ENCODE results near the gene PARD3B.

DNA sequence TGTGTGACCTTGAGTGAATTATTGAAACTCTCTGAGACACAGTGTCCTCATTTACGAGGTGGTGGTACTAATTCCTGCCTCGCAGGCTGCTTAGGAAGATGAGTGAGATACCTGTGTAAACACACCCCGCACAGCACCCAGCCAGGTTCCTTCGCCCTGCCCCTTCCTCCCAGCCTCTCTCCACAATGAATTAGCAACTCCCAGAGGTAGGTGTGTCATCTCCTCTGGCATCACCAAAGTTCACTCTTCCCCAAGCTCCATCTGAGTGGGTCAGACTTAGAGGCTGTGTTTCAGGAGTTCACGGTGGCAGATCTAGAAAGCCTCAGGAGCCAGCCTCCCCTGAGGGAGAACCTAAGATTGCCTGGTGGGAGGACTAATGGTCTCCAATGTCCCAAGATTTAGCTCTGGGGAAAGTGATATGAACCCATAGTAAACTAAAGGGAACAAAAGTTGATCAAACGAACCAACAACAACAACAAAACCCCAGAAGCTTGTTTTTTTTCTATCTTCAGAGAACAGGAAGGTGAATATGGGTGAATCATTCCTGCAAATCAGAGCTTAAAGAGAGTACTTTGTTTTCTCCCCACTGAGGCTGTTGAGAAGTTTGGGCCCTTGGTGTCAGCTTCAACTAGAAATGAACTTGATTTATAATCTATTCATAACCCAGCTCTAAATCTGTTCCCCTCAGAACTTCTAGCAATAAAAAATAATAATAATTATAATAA, 1092.7 kb downstream of the PARD3B start:
- TF ChIP-seq, protein P1, sequence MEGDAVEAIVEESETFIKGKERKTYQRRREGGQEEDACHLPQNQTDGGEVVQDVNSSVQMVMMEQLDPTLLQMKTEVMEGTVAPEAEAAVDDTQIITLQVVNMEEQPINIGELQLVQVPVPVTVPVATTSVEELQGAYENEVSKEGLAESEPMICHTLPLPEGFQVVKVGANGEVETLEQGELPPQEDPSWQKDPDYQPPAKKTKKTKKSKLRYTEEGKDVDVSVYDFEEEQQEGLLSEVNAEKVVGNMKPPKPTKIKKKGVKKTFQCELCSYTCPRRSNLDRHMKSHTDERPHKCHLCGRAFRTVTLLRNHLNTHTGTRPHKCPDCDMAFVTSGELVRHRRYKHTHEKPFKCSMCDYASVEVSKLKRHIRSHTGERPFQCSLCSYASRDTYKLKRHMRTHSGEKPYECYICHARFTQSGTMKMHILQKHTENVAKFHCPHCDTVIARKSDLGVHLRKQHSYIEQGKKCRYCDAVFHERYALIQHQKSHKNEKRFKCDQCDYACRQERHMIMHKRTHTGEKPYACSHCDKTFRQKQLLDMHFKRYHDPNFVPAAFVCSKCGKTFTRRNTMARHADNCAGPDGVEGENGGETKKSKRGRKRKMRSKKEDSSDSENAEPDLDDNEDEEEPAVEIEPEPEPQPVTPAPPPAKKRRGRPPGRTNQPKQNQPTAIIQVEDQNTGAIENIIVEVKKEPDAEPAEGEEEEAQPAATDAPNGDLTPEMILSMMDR (IDR thresholded peaks at IDR 0.05), result no peak
- no peak for TF ChIP-seq EP300 (IDR thresholded peaks at IDR 0.05)

Data from sigmoid colon (tissue), 4 donors.